ENCODE measurements around the gene EVX2. TPM values are rescaled to one million over a fixed set of nuclear protein-coding genes. Genes with fewer than 3 reads are reported as not detected.

Gene EVX2
- total RNA-seq, 2 experiments from 2014 or later, result not detected

DNA sequence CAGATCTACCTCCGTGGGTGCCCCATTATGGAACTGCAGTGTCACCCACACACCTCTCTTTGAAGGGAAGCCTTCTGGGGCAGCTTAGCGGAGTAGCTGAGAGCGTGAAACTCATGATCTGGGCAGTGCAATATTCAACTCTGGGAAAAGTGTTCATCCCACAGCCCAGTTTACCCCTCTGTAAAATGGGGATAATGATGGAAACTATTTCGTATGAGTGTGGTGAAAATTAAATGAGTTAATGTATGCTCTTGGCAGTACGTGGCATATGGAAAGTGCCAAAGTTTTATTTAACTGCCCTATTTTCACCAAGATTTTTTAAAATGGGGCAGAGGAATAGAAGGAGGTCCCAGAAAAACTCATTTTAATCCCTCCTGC is 11.5 kb downstream of the EVX2 start:
- ChIA-PET CTCF (interaction anchor here (1.3 to 1.8 kb wide), 2 partner anchors 24 to 25 kb away, joined by 3 to 6 read pairs; no protein-coding TSS in a partner anchor), POLR2A (no interaction called here)
- H3K4me1 Mint-ChIP-seq (ENCODE audit: low read depth), result peaks cover 15% of the 10 kb centered on the region
- peaks cover 86% of the 10 kb centered on the region for H3K27me3 Mint-ChIP-seq
- H3K36me3 Mint-ChIP-seq, result no peaks in the 10 kb centered on the region
- no peak overlapping the region for H3K4me3 Mint-ChIP-seq
- intact Hi-C loops (cut with micrococcal nuclease), result no loop called here
- H3K9me3 Mint-ChIP-seq, result peaks cover 3% of the 10 kb centered on the region
- DNase-seq, result no peak
- no peak overlapping the region for H3K27ac Mint-ChIP-seq

- ChIA-PET POLR2A (no interaction called here), CTCF (interaction anchor here (0.8 to 1.8 kb wide), 3 partner anchors 24 to 217 kb away, joined by 3 to 6 read pairs (median 3); no protein-coding TSS in a partner anchor)
- DNase-seq, result no peak
- Mint-ChIP-seq H3K27ac (no peak overlapping the region), H3K4me1 (ENCODE audit: low read depth) (peaks cover 16% of the 10 kb centered on the region), H3K27me3 (peaks cover 84% of the 10 kb centered on the region), H3K36me3 (no peaks in the 10 kb centered on the region), H3K9me3 (peaks cover 3% of the 10 kb centered on the region), H3K4me3 (no peak overlapping the region)
- intact Hi-C loops (cut with micrococcal nuclease), result no loop called here
These were observed 12.2 kb downstream of the EVX2 start for GRCh38 chr2:176071330-176072291.

GRCh38 chr2:176068419-176068832 is 15.3 kb downstream of the EVX2 start:
- no peak for DNase-seq
- Mint-ChIP-seq H3K9me3 (no peaks in the 10 kb centered on the region), H3K27me3 (peaks cover 80% of the 10 kb centered on the region), H3K27ac (no peak overlapping the region), H3K4me1 (ENCODE audit: low read depth) (peaks cover 19% of the 10 kb centered on the region), H3K4me3 (no peak overlapping the region), H3K36me3 (no peaks in the 10 kb centered on the region)
- ChIA-PET CTCF (no interaction called here), POLR2A (no interaction called here)
- intact Hi-C loops (cut with micrococcal nuclease), result no loop called here

DNA sequence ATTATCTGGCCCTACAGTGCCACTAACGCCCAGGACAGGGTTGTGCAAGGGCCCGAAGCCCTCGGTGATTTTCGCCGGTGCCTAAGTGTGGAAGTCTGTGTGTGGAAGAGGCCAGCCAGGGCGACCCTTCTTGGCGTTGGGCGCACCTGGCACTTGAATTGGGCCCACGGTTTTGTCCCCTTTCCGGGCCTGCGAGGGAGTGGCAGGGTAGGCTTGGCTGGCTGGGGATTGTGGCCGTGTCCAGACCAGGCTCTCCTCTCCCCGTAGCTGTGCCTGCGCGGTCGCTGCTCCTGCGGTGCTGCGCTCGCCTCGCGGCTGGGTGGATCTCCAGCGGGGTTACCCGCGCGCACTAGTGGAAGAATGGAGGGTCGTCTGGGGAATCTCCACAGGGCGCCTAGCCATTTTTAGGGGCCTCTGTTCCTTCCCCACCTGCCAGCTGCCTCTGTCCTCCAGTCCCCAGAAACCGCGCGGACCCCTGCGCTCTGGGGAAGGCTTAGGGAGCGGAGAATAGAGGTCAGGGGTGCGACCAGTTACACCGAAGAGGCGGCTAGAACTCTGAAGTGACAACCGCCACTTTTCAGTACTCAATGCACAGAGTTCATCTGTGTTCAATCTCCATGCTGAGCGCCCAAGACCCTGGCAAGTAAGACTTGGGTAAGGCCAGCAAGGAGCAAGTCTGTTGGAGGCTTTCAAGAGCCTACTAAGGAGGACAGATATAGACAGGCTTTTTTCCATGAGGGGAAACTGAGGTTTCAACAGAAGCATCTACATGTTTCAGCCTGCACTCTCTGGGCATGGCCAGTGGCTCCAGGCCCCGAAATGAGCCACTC is 16.0 kb downstream of the EVX2 start:
- Mint-ChIP-seq H3K27me3 (peaks cover 78% of the 10 kb centered on the region), H3K4me1 (ENCODE audit: low read depth) (peaks cover 17% of the 10 kb centered on the region), H3K36me3 (no peaks in the 10 kb centered on the region), H3K4me3 (no peak overlapping the region), H3K9me3 (no peaks in the 10 kb centered on the region), H3K27ac (no peak overlapping the region)
- intact Hi-C loops (cut with micrococcal nuclease), result no loop called here
- no peak for DNase-seq
- CTCF ChIA-PET, result no interaction called here
- POLR2A ChIA-PET, result no interaction called here

DNA sequence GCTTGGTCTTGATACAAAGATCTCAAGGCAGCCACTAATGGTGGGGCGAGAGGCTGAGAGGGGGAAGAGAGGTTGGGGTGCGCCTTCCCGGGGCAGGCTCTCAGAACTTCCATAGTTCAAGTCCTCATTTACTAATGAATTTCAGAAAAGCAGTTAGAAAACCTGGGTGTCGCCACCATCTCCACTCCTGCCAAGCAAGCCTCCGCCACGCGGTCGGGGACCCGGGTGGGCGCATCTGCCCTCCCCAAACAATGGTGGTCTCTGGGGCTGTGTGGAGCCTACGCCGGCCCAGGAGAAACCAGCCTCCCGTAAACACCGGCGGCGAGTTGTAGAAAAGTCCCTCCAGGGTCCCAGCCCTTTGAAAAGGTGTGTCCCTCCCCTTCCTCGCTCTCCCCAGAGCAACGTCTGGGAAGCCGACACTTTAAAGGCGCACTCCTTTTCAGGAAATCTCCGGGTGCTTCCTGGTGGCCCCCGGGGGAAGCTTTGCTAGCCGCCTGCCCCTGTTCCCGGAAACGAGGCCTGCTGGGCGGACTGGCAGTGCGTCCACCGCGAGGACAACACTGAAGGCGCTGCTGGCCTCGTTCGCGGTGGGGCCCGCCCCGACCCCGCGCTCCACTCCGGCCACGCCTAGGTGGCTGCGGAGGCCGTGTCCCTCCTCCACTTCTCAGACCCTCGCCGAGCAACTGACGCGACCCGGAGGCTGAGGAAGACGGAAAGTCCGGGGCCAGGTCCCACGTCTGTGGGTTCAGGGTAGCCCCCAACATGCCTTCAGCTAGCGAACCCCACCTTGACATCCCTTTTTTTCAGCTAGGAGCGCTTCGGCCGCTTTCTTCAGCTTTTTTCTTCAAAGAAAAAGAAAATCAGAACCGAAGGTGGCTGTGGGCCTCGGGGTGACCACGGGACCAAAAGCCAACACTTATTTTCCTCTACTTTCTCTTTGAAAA is 16.8 kb downstream of the EVX2 start:
- Mint-ChIP-seq H3K4me1 (ENCODE audit: low read depth) (peaks cover 17% of the 10 kb centered on the region), H3K36me3 (no peaks in the 10 kb centered on the region), H3K27ac (no peak overlapping the region), H3K27me3 (peaks cover 75% of the 10 kb centered on the region), H3K4me3 (no peak overlapping the region), H3K9me3 (no peaks in the 10 kb centered on the region)
- no peak for DNase-seq
- ChIA-PET POLR2A (no interaction called here), CTCF (no interaction called here)
- intact Hi-C loops (cut with micrococcal nuclease), result no loop called here

GRCh38 chr2:176063958-176064357 is 19.8 kb downstream of the EVX2 start:
- CTCF ChIA-PET, result no interaction called here

GRCh38 chr2:176056406-176056805 is 27.4 kb downstream of the EVX2 start:
- ChIA-PET CTCF (no interaction called here), POLR2A (no interaction called here)
- H3K27ac Mint-ChIP-seq, result no peak overlapping the region
- no peaks in the 10 kb centered on the region for H3K36me3 Mint-ChIP-seq
- no peaks in the 10 kb centered on the region for H3K9me3 Mint-ChIP-seq
- H3K4me1 Mint-ChIP-seq (ENCODE audit: low read depth), result no peaks in the 10 kb centered on the region
- H3K27me3 Mint-ChIP-seq, result peaks cover 39% of the 10 kb centered on the region
- H3K4me3 Mint-ChIP-seq, result no peak overlapping the region
- intact Hi-C loops (cut with micrococcal nuclease), result no loop called here
- DNase-seq, result no peak

More at GRCh38 chr2:176063958-176064357, 19.8 kb downstream of the EVX2 start:
- no peak overlapping the region for H3K4me3 Mint-ChIP-seq
- H3K27me3 Mint-ChIP-seq, result peaks cover 64% of the 10 kb centered on the region
- H3K36me3 Mint-ChIP-seq, result no peaks in the 10 kb centered on the region
- POLR2A ChIA-PET, result no interaction called here
- intact Hi-C loops (cut with micrococcal nuclease), result no loop called here
- no peak for DNase-seq
- H3K27ac Mint-ChIP-seq, result no peak overlapping the region
- peaks cover 14% of the 10 kb centered on the region for H3K4me1 Mint-ChIP-seq (ENCODE audit: low read depth)
- no peaks in the 10 kb centered on the region for H3K9me3 Mint-ChIP-seq

- intact Hi-C loops (cut with micrococcal nuclease), result no loop called here
- Mint-ChIP-seq H3K27ac (no peak overlapping the region), H3K9me3 (peaks cover 2% of the 10 kb centered on the region), H3K4me1 (ENCODE audit: low read depth) (no peaks in the 10 kb centered on the region), H3K27me3 (peaks cover 29% of the 10 kb centered on the region), H3K36me3 (peaks cover 2% of the 10 kb centered on the region), H3K4me3 (no peak overlapping the region)
- ChIA-PET CTCF (no interaction called here), POLR2A (no interaction called here)
- no peak for DNase-seq
These were observed 44.4 kb downstream of the EVX2 start for GRCh38 chr2:176039375-176039774.

DNA sequence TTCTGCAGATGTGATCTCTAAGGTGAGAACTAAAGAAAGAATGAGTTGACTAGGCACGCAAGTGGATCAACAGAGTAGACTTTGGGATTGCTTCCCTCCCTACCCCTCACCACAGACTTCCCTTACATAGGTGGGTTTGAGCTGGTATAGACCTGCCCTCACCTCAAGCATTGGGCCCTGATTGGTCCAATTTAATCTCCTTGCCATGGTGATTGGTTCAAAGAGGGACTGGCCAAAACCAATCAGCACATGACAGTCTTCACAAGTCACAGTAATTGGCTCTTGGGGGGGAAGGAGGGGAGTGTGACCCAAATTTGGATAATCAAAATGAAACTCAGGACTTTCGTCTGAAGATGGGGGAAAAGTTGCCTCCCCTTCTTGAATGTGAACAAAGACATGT is 45.1 kb downstream of the EVX2 start:
- H3K27ac Mint-ChIP-seq, result no peak overlapping the region
- POLR2A ChIA-PET, result no interaction called here
- H3K9me3 Mint-ChIP-seq, result no peaks in the 10 kb centered on the region
- H3K27me3 Mint-ChIP-seq, result peaks cover 32% of the 10 kb centered on the region
- no peaks in the 10 kb centered on the region for H3K4me1 Mint-ChIP-seq (ENCODE audit: low read depth)
- no peak overlapping the region for H3K4me3 Mint-ChIP-seq
- intact Hi-C loops (cut with micrococcal nuclease), result no loop called here
- H3K36me3 Mint-ChIP-seq, result peaks cover 2% of the 10 kb centered on the region
- CTCF ChIA-PET, result no interaction called here
- DNase-seq, result no peak

DNA sequence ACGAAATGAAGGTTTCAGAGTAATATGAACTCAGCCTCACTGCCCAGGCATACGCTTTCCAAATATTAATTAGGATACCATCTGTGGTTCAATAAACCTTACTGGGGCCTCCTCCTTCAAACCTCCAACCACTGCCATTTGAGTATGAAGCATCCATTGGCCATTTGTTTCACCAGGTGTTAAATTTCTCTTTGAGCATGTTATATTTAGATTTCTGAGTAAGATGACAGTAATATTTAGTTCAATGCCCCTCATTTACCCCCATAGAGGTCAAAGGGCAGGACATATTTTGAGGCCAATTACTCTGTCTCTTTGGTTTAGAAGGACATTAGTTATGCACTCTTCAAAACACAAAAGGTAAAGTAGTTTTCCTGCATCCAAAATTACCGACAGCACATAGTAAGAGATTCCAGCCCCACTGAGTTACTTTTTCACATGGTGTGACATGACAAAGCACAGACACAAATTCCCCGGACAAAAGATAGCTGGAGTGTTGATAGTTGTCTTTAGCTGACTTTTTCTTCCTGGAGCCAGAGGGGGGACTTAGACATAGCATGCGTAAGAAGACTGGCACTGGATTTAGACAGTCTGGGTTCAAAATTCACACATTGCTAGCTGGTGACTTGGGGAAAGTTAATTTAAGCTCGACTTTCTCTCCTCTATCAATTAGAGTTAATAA is 48.6 kb downstream of the EVX2 start:
- H3K27ac Mint-ChIP-seq, result no peak overlapping the region
- H3K36me3 Mint-ChIP-seq, result no peaks in the 10 kb centered on the region
- intact Hi-C loops (cut with micrococcal nuclease), result no loop called here
- ChIA-PET POLR2A (no interaction called here), CTCF (no interaction called here)
- no peak overlapping the region for H3K4me3 Mint-ChIP-seq
- no peaks in the 10 kb centered on the region for H3K4me1 Mint-ChIP-seq (ENCODE audit: low read depth)
- peaks cover 22% of the 10 kb centered on the region for H3K27me3 Mint-ChIP-seq
- DNase-seq, result no peak
- H3K9me3 Mint-ChIP-seq, result no peaks in the 10 kb centered on the region

DNA sequence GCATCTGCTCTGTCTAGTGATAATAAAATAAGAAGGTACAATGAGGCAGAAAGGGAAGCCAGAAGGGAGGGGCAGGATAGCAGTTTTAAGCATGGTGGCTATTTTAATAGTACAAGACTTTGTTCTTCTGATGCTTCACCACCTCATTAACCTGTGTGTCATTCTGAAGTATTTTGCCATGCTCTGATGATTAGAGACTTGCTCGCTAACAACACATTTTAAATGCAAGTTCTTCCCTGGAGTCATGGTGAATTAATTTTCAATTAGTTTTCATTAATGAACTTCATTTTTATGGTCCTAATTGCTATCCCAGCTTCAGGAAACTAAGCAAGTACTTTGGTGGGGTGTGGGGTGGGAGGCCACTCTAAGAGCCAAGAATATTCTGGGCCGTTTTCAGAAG is 56.0 kb downstream of the EVX2 start:
- H3K27ac Mint-ChIP-seq, result no peak overlapping the region
- DNase-seq, result no peak
- POLR2A ChIA-PET, result no interaction called here
- CTCF ChIA-PET, result no interaction called here
- H3K4me3 Mint-ChIP-seq, result no peak overlapping the region
- H3K4me1 Mint-ChIP-seq (ENCODE audit: low read depth), result no peaks in the 10 kb centered on the region
- H3K27me3 Mint-ChIP-seq, result peaks cover 14% of the 10 kb centered on the region
- H3K9me3 Mint-ChIP-seq, result no peaks in the 10 kb centered on the region
- H3K36me3 Mint-ChIP-seq, result no peaks in the 10 kb centered on the region
- intact Hi-C loops (cut with micrococcal nuclease), result no loop called here

Measured in activated CD4-positive, alpha-beta memory T cell treated with anti-CD3 and anti-CD28 coated beads for 36 hours (primary cell).